C4-2B (cell line): ENCODE results near the gene SFXN1.

Experiments
- ZFX ChIP-seq: fragments of 450-650 bp; IDR thresholded peaks from 2 replicates; pipeline ENCODE4 v1.6.1; 2017
- TF ChIP-seq, protein P1 (sequence below): fragments of 450-650 bp; conservative IDR thresholded peaks from 2 replicates; pipeline ENCODE4 v1.5.1; 2017; ENCODE audit warnings: mild to moderate bottlenecking

DNA sequence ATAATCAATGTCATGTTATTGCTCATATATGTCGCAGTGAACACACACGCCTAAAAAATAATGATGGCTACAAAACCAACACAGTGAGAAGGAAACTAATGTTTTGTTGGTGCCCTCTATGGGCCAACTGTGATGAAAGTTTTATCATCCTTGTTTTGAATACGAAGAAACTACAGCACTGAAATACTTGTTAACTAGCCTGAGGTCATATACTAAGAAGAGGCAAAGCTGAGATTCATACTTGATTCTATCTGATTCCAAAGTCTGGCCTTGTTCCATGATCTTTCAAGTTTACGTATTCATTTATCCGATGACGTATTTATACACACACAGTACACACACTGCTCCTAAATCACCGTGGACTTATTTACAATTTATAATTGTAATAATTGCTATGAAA lies 18.2 kb upstream of the SFXN1 start:
- TF ChIP-seq, protein P1, sequence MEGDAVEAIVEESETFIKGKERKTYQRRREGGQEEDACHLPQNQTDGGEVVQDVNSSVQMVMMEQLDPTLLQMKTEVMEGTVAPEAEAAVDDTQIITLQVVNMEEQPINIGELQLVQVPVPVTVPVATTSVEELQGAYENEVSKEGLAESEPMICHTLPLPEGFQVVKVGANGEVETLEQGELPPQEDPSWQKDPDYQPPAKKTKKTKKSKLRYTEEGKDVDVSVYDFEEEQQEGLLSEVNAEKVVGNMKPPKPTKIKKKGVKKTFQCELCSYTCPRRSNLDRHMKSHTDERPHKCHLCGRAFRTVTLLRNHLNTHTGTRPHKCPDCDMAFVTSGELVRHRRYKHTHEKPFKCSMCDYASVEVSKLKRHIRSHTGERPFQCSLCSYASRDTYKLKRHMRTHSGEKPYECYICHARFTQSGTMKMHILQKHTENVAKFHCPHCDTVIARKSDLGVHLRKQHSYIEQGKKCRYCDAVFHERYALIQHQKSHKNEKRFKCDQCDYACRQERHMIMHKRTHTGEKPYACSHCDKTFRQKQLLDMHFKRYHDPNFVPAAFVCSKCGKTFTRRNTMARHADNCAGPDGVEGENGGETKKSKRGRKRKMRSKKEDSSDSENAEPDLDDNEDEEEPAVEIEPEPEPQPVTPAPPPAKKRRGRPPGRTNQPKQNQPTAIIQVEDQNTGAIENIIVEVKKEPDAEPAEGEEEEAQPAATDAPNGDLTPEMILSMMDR: peak; percentile 73
- TF ChIP-seq ZFX: no peak
